Measurements from ENCODE around the gene KLHL26. TPM values are rescaled to one million over a fixed set of nuclear protein-coding genes. Genes with fewer than 3 reads are reported as not detected.

The KLHL26 gene
- total RNA-seq, 1 donor from 2014 or later = 2.1 TPM

GRCh38 chr19:18655173-18655844 is 18.5 kb downstream of the KLHL26 start:
- H3K27ac ChIP-seq (ENCODE audit: low read depth, low read length) = no peak overlapping the region
- H3K9ac ChIP-seq (ENCODE audit: low read depth in 1 of 3, low read length in 3 of 3) = no peak overlapping the region
- peaks cover 49 to 56% (median 54%) of the 10 kb centered on the region in 3 donors for H3K4me1 ChIP-seq (ENCODE audit: control insufficient read depth in 3 of 3, insufficient read depth in 3 of 3, low read length in 3 of 3)
- H3K4me3 ChIP-seq (ENCODE audit: low read length in 3 of 3) = no peak overlapping the region
- no peaks in the 10 kb centered on the region for H3K27me3 ChIP-seq (ENCODE audit: control insufficient read depth in 3 of 3, insufficient read depth in 3 of 3, low read length in 3 of 3)
- H3K36me3 ChIP-seq (ENCODE audit: control insufficient read depth in 3 of 3, insufficient read depth in 3 of 3, low read length in 3 of 3) = peaks cover 0 to 2% (median 0%) of the 10 kb centered on the region in 3 donors
- no peaks in the 10 kb centered on the region for H3K9me3 ChIP-seq (ENCODE audit: control insufficient read depth in 3 of 3, low read length in 3 of 3)

GRCh38 chr19:18656337-18657086 is 19.7 kb downstream of the KLHL26 start:
- Histone ChIP-seq H3K4me1 (ENCODE audit: control insufficient read depth in 3 of 3, insufficient read depth in 3 of 3, low read length in 3 of 3) (peaks cover 49 to 56% (median 52%) of the 10 kb centered on the region in 3 donors), H3K9me3 (ENCODE audit: control insufficient read depth in 3 of 3, low read length in 3 of 3) (no peaks in the 10 kb centered on the region), H3K4me3 (ENCODE audit: low read length in 3 of 3) (no peak overlapping the region), H3K36me3 (ENCODE audit: control insufficient read depth in 3 of 3, insufficient read depth in 3 of 3, low read length in 3 of 3) (peaks cover 0 to 2% (median 0%) of the 10 kb centered on the region in 3 donors), H3K27me3 (ENCODE audit: control insufficient read depth in 3 of 3, insufficient read depth in 3 of 3, low read length in 3 of 3) (no peaks in the 10 kb centered on the region), H3K27ac (ENCODE audit: low read depth, low read length) (no peak overlapping the region), H3K9ac (ENCODE audit: low read depth in 1 of 3, low read length in 3 of 3) (no peak overlapping the region)

GRCh38 chr19:18657590-18658365 is 20.9 kb downstream of the KLHL26 start:
- Histone ChIP-seq H3K9ac (ENCODE audit: low read depth in 1 of 3, low read length in 3 of 3) (peak overlapping the region; percentile 20 to 55 (median 38)), H3K9me3 (ENCODE audit: control insufficient read depth in 3 of 3, low read length in 3 of 3) (no peaks in the 10 kb centered on the region), H3K4me3 (ENCODE audit: low read length in 3 of 3) (no peak overlapping the region), H3K27me3 (ENCODE audit: control insufficient read depth in 3 of 3, insufficient read depth in 3 of 3, low read length in 3 of 3) (no peaks in the 10 kb centered on the region), H3K4me1 (ENCODE audit: control insufficient read depth in 3 of 3, insufficient read depth in 3 of 3, low read length in 3 of 3) (peaks cover 45 to 59% (median 49%) of the 10 kb centered on the region in 3 donors), H3K27ac (ENCODE audit: low read depth, low read length) (peak overlapping the region; percentile 87), H3K36me3 (ENCODE audit: control insufficient read depth in 3 of 3, insufficient read depth in 3 of 3, low read length in 3 of 3) (peaks cover 0 to 7% (median 0%) of the 10 kb centered on the region in 3 donors)

GRCh38 chr19:18658366-18658855 is 21.6 kb downstream of the KLHL26 start:
- Histone ChIP-seq H3K36me3 (ENCODE audit: control insufficient read depth in 3 of 3, insufficient read depth in 3 of 3, low read length in 3 of 3) (peaks cover 0 to 7% (median 0%) of the 10 kb centered on the region in 3 donors), H3K27me3 (ENCODE audit: control insufficient read depth in 3 of 3, insufficient read depth in 3 of 3, low read length in 3 of 3) (no peaks in the 10 kb centered on the region), H3K9me3 (ENCODE audit: control insufficient read depth in 3 of 3, low read length in 3 of 3) (no peaks in the 10 kb centered on the region), H3K4me1 (ENCODE audit: control insufficient read depth in 3 of 3, insufficient read depth in 3 of 3, low read length in 3 of 3) (peaks cover 51 to 65% (median 55%) of the 10 kb centered on the region in 3 donors), H3K4me3 (ENCODE audit: low read length in 3 of 3) (no peak overlapping the region), H3K27ac (ENCODE audit: low read depth, low read length) (peak overlapping the region; percentile 87), H3K9ac (ENCODE audit: low read depth in 1 of 3, low read length in 3 of 3) (peak overlapping the region; percentile 20 to 54 (median 38))

GRCh38 chr19:18659281-18660050 is 22.6 kb downstream of the KLHL26 start:
- H3K4me3 ChIP-seq (ENCODE audit: low read length in 3 of 3) = peak overlapping the region in 2 of 3 donors; percentile 23 to 45
- no peaks in the 10 kb centered on the region for H3K27me3 ChIP-seq (ENCODE audit: control insufficient read depth in 3 of 3, insufficient read depth in 3 of 3, low read length in 3 of 3)
- H3K27ac ChIP-seq (ENCODE audit: low read depth, low read length) = peak overlapping the region; percentile 87
- peak overlapping the region; percentile 33 to 70 (median 56) for H3K9ac ChIP-seq (ENCODE audit: low read depth in 1 of 3, low read length in 3 of 3)
- H3K4me1 ChIP-seq (ENCODE audit: control insufficient read depth in 3 of 3, insufficient read depth in 3 of 3, low read length in 3 of 3) = peaks cover 51 to 70% (median 56%) of the 10 kb centered on the region in 3 donors
- no peaks in the 10 kb centered on the region for H3K9me3 ChIP-seq (ENCODE audit: control insufficient read depth in 3 of 3, low read length in 3 of 3)
- peaks cover 0 to 5% (median 0%) of the 10 kb centered on the region in 3 donors for H3K36me3 ChIP-seq (ENCODE audit: control insufficient read depth in 3 of 3, insufficient read depth in 3 of 3, low read length in 3 of 3)

GRCh38 chr19:18660051-18660910 is 23.5 kb downstream of the KLHL26 start:
- H3K27ac ChIP-seq (ENCODE audit: low read depth, low read length) = peak overlapping the region; percentile 87
- H3K27me3 ChIP-seq (ENCODE audit: control insufficient read depth in 3 of 3, insufficient read depth in 3 of 3, low read length in 3 of 3) = no peaks in the 10 kb centered on the region
- H3K4me1 ChIP-seq (ENCODE audit: control insufficient read depth in 3 of 3, insufficient read depth in 3 of 3, low read length in 3 of 3) = peaks cover 51 to 71% (median 57%) of the 10 kb centered on the region in 3 donors
- peaks cover 0 to 5% (median 0%) of the 10 kb centered on the region in 3 donors for H3K36me3 ChIP-seq (ENCODE audit: control insufficient read depth in 3 of 3, insufficient read depth in 3 of 3, low read length in 3 of 3)
- H3K9ac ChIP-seq (ENCODE audit: low read depth in 1 of 3, low read length in 3 of 3) = peak overlapping the region; percentile 33 to 70 (median 56)
- no peaks in the 10 kb centered on the region for H3K9me3 ChIP-seq (ENCODE audit: control insufficient read depth in 3 of 3, low read length in 3 of 3)
- peak overlapping the region in 2 of 3 donors; percentile 23 to 45 for H3K4me3 ChIP-seq (ENCODE audit: low read length in 3 of 3)

GRCh38 chr19:18660939-18661670 is 24.3 kb downstream of the KLHL26 start:
- Histone ChIP-seq H3K36me3 (ENCODE audit: control insufficient read depth in 3 of 3, insufficient read depth in 3 of 3, low read length in 3 of 3) (peaks cover 0 to 6% (median 0%) of the 10 kb centered on the region in 3 donors), H3K27me3 (ENCODE audit: control insufficient read depth in 3 of 3, insufficient read depth in 3 of 3, low read length in 3 of 3) (no peaks in the 10 kb centered on the region), H3K4me3 (ENCODE audit: low read length in 3 of 3) (no peak overlapping the region), H3K9me3 (ENCODE audit: control insufficient read depth in 3 of 3, low read length in 3 of 3) (no peaks in the 10 kb centered on the region), H3K9ac (ENCODE audit: low read depth in 1 of 3, low read length in 3 of 3) (peak overlapping the region in 1 of 3 donors; percentile 70), H3K27ac (ENCODE audit: low read depth, low read length) (peak overlapping the region; percentile 87), H3K4me1 (ENCODE audit: control insufficient read depth in 3 of 3, insufficient read depth in 3 of 3, low read length in 3 of 3) (peaks cover 51 to 80% (median 62%) of the 10 kb centered on the region in 3 donors)

GRCh38 chr19:18662972-18663732 is 26.3 kb downstream of the KLHL26 start:
- H3K27ac ChIP-seq (ENCODE audit: low read depth, low read length) = no peak overlapping the region
- peaks cover 45 to 75% (median 54%) of the 10 kb centered on the region in 3 donors for H3K4me1 ChIP-seq (ENCODE audit: control insufficient read depth in 3 of 3, insufficient read depth in 3 of 3, low read length in 3 of 3)
- H3K9me3 ChIP-seq (ENCODE audit: control insufficient read depth in 3 of 3, low read length in 3 of 3) = no peaks in the 10 kb centered on the region
- peaks cover 8 to 15% (median 8%) of the 10 kb centered on the region in 3 donors for H3K36me3 ChIP-seq (ENCODE audit: control insufficient read depth in 3 of 3, insufficient read depth in 3 of 3, low read length in 3 of 3)
- no peaks in the 10 kb centered on the region for H3K27me3 ChIP-seq (ENCODE audit: control insufficient read depth in 3 of 3, insufficient read depth in 3 of 3, low read length in 3 of 3)
- peak overlapping the region; percentile 6 to 62 (median 47) for H3K9ac ChIP-seq (ENCODE audit: low read depth in 1 of 3, low read length in 3 of 3)
- H3K4me3 ChIP-seq (ENCODE audit: low read length in 3 of 3) = no peak overlapping the region

All from skeletal muscle tissue (tissue), 4 donors.